Skeletal muscle cell (primary cell): ENCODE results near the gene PRRC1.

Experiments used
- DNase-seq: peaks from one replicate; pipeline ENCODE4 v3.0.0-alpha.2; 2010; ENCODE audit warnings: low read depth
- H3K4me3 ChIP-seq: 2 replicates; pipeline ENCODE4 v1.5.1; 2011; ENCODE audit warnings: low read depth, mild to moderate bottlenecking, control low read depth, low read length, moderate library complexity

The PRRC1 gene

GRCh38 chr5:127572930-127573329 is 55.5 kb downstream of the PRRC1 start:
- H3K4me3 ChIP-seq: no peak overlapping the region
- DNase-seq: no peak

- no peak overlapping the region for H3K4me3 ChIP-seq
- DNase-seq: no peak
Measured at GRCh38 chr5:127574852-127575679, 57.6 kb downstream of the PRRC1 start.

- no peak overlapping the region for H3K4me3 ChIP-seq
- DNase-seq: no peak
Measured at GRCh38 chr5:127577458-127577857, 60.0 kb downstream of the PRRC1 start.

- H3K4me3 ChIP-seq: no peak overlapping the region
- DNase-seq: no peak
Measured at GRCh38 chr5:127580731-127581130, 63.3 kb downstream of the PRRC1 start.

- H3K4me3 ChIP-seq: no peak overlapping the region
- no peak for DNase-seq
Measured at GRCh38 chr5:127581450-127581849, 64.0 kb downstream of the PRRC1 start.

- H3K4me3 ChIP-seq: no peak overlapping the region
- DNase-seq: no peak
Measured at GRCh38 chr5:127582773-127583370, 65.4 kb downstream of the PRRC1 start.

GRCh38 chr5:127583866-127584265 is 66.4 kb downstream of the PRRC1 start:
- no peak overlapping the region for H3K4me3 ChIP-seq
- no peak for DNase-seq

GRCh38 chr5:127585661-127586060 is 68.2 kb downstream of the PRRC1 start:
- H3K4me3 ChIP-seq: no peak overlapping the region
- no peak for DNase-seq

- no peak for DNase-seq
Measured at GRCh38 chr5:127586066-127586770, 68.8 kb downstream of the PRRC1 start.

GRCh38 chr5:127586811-127587210 is 69.4 kb downstream of the PRRC1 start:
- no peak for DNase-seq

More at GRCh38 chr5:127586066-127586770, 68.8 kb downstream of the PRRC1 start:
- H3K4me3 ChIP-seq: no peak overlapping the region

GRCh38 chr5:127587246-127587917 is 69.9 kb downstream of the PRRC1 start:
- no peak for DNase-seq

More at GRCh38 chr5:127586811-127587210, 69.4 kb downstream of the PRRC1 start:
- no peak overlapping the region for H3K4me3 ChIP-seq

GRCh38 chr5:127588368-127588767 is 70.9 kb downstream of the PRRC1 start:
- no peak overlapping the region for H3K4me3 ChIP-seq
- no peak for DNase-seq

More at GRCh38 chr5:127587246-127587917, 69.9 kb downstream of the PRRC1 start:
- no peak overlapping the region for H3K4me3 ChIP-seq

- no peak for DNase-seq
Measured at GRCh38 chr5:127589309-127590030, 72.0 kb downstream of the PRRC1 start.

GRCh38 chr5:127590156-127590722 is 72.8 kb downstream of the PRRC1 start:
- DNase-seq: no peak
- H3K4me3 ChIP-seq: no peak overlapping the region

More at GRCh38 chr5:127589309-127590030, 72.0 kb downstream of the PRRC1 start:
- H3K4me3 ChIP-seq: no peak overlapping the region

GRCh38 chr5:127595484-127596368 is 78.3 kb downstream of the PRRC1 start:
- H3K4me3 ChIP-seq: no peak overlapping the region
- DNase-seq: no peak

- DNase-seq: no peak
- no peak overlapping the region for H3K4me3 ChIP-seq
Measured at GRCh38 chr5:127596501-127596900, 79.1 kb downstream of the PRRC1 start.

- H3K4me3 ChIP-seq: no peak overlapping the region
- DNase-seq: no peak
Measured at GRCh38 chr5:127599320-127599719, 81.9 kb downstream of the PRRC1 start.

- no peak for DNase-seq
- no peak overlapping the region for H3K4me3 ChIP-seq
Measured at GRCh38 chr5:127599847-127600246, 82.4 kb downstream of the PRRC1 start.
